Activated CD4-positive, alpha-beta T cell treated with anti-CD3 and anti-CD28 coated beads, Interleukin-2, amount 50 U/mL, for 24 hours (primary cell): ENCODE data around the gene TRPC4AP.
A peak's percentile ranks its signal among the peaks of the same experiment; 100 is the strongest.
"Not testable (repeated sequence)": the region's sequence is repeated elsewhere in the genome, so short reads cannot be mapped to it uniquely, and the experiment has no call there.

ENCODE experiments used
- DNase-seq, 2 donors: peaks; one replicate each; pipeline ENCODE4 v3.0.0-alpha.2; 2020; ENCODE audit warnings: low read depth in 1 of 2, low spot score in 1 of 2

TRPC4AP gene, protein sequence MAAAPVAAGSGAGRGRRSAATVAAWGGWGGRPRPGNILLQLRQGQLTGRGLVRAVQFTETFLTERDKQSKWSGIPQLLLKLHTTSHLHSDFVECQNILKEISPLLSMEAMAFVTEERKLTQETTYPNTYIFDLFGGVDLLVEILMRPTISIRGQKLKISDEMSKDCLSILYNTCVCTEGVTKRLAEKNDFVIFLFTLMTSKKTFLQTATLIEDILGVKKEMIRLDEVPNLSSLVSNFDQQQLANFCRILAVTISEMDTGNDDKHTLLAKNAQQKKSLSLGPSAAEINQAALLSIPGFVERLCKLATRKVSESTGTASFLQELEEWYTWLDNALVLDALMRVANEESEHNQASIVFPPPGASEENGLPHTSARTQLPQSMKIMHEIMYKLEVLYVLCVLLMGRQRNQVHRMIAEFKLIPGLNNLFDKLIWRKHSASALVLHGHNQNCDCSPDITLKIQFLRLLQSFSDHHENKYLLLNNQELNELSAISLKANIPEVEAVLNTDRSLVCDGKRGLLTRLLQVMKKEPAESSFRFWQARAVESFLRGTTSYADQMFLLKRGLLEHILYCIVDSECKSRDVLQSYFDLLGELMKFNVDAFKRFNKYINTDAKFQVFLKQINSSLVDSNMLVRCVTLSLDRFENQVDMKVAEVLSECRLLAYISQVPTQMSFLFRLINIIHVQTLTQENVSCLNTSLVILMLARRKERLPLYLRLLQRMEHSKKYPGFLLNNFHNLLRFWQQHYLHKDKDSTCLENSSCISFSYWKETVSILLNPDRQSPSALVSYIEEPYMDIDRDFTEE

GRCh38 chr20:35092524-35093266 lies at the start of gene TRPC4AP:
Gene TRPC4AP (minus strand): TSS chr20:35092807. CDS start chr20:35092781, 26 bp downstream.
- DNase-seq = peak; percentile 81 to 85

DNA sequence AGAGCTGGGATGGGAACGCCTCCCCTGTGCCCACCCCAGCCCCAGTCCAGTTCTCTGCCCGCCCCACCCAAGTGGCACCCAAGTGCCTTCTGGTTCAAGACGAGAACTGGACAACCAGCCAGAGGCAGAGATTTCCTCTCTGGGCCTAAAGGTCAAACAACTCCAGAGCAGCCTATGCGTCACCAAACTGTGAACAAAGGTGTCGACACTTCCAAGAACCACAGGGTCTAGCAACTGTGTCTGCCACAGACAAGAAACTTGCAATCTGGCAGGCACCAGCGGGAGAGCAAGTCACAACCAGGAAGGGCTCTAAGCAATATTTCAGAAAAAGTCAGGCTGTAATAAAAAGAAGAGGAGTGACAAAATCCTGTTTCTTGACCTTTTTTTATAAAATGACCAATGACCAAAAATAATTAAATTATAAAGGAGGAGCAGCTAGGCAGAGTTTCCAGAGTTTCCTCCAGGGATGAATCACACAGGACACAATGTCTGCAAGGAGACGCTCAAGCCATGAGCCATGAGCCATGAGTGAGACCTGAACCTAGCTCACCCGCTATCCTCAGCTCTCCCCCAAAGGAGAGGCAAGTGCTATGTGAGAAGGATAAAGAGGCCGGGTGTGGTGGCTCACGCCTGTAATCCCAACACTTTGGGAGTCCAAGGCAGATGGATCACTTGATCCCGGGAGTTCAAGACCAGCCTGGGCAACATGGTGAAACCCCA lies 43.4 kb upstream of the TRPC4AP start:
- DNase-seq = no peak

GRCh38 chr20:35134880-35135279 lies 42.3 kb upstream of the TRPC4AP start:
- DNase-seq = no peak

- no peak for DNase-seq
Measured at GRCh38 chr20:35134472-35134871, 41.9 kb upstream of the TRPC4AP start.

GRCh38 chr20:35133735-35134134 lies 41.1 kb upstream of the TRPC4AP start:
- no peak for DNase-seq

- DNase-seq = no peak
Measured at GRCh38 chr20:35133031-35133430, 40.4 kb upstream of the TRPC4AP start.

GRCh38 chr20:35131934-35132333 lies 39.3 kb upstream of the TRPC4AP start:
- DNase-seq = no peak

- DNase-seq = no peak
Measured at GRCh38 chr20:35129647-35130069, 37.1 kb upstream of the TRPC4AP start.

- no peak for DNase-seq
Measured at GRCh38 chr20:35125753-35126152, 33.1 kb upstream of the TRPC4AP start.

- DNase-seq = no peak
Measured at GRCh38 chr20:35122756-35123405, 30.3 kb upstream of the TRPC4AP start.

DNA sequence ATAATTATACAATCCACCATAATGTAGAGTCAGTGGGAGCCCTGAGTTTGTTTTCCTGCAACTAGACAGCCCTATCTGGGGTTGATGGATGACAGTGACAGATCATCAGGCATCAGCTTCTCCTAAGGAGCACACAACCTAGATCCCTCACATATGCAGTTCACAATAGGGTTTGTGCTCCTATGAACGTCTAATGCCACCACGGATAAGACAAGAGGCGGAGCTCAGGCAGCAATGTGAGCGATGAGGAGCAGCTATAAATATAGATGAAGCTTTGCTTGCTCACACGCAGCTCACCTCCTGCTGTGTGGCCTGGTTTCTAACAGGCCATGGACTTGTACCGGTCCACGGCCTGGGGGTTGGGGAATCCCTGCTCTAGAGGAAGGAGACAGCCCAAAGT lies 28.6 kb upstream of the TRPC4AP start:
- DNase-seq = no peak

GRCh38 chr20:35120012-35120701 lies 27.6 kb upstream of the TRPC4AP start:
- DNase-seq = no peak

DNA sequence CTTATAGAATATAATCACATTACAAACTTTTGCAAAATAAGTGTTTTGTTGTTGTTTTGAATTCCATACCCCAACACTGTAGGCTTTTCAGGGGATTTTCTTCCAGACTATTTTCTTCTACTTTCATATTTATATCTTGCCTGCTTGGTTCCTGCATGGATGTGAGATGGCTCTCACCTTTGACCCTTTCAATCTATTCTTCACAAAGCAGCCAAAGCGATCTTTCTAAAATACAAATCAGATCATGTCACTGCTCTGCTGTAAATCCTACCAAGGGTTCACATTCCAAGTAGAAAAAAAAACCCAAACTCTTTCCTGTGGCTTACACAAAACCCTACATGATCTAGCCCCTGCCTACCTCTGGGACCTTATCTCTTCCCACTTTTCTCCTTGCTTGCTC lies 25.0 kb upstream of the TRPC4AP start:
- no peak for DNase-seq

- DNase-seq = no peak
Measured at GRCh38 chr20:35117196-35117595, 24.6 kb upstream of the TRPC4AP start.

GRCh38 chr20:35116258-35116657 lies 23.7 kb upstream of the TRPC4AP start:
- no peak for DNase-seq

GRCh38 chr20:35115606-35116005 lies 23.0 kb upstream of the TRPC4AP start:
- no peak for DNase-seq

- not testable (repeated sequence) for DNase-seq
Measured at GRCh38 chr20:35112276-35112675, 19.7 kb upstream of the TRPC4AP start.

GRCh38 chr20:35111141-35111888 lies 18.7 kb upstream of the TRPC4AP start:
- no peak for DNase-seq

DNA sequence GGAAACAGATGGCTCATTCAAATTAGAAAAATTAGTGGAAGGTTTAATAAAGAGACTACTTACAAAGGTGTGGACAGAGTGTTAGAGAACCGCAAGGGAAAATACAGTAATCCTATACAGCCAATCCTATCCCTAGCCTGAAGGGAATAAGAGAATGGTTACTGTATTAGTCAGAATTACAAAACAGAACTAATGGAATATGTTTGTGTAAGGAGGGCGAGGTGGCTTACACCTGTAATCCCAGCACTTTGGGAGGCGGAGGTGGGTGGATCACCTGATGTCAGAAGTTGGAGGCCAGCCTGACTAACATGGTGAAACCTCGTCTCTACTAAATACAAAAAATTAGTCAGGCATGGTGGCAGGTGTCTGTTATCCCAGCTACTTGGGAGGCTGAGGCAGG lies 16.3 kb upstream of the TRPC4AP start:
- DNase-seq = no peak
